B cell (primary cell): ENCODE data around the gene GPR119. TPM values are rescaled to one million over a fixed set of nuclear protein-coding genes. Genes with fewer than 3 reads are reported as not detected.

Experiments
- ATAC-seq: fragments of 200-7000 bp; cut with Tn5 transposase; one replicate; pipeline ENCODE4 v1.10.0; 2021; ENCODE audit warnings: low read depth, mild to moderate bottlenecking, moderate number of reproducible peaks, moderate library complexity
- CTCF ChIA-PET: fragments of 350-600 bp; sonication (Branson Sonifier 250); formaldehyde crosslinking; loops from one replicate; lab custom pipeline; 2021; ENCODE audit warnings: antibody characterized with exemption, inconsistent platforms; lab: Charles Lee
- POLR2A ChIA-PET: fragments of 350-600 bp; sonication (Branson Sonifier 250); formaldehyde crosslinking; loops from one replicate; lab custom pipeline; 2021; ENCODE audit warnings: antibody characterized with exemption; lab: Charles Lee
- DNase-seq: peaks from one replicate; pipeline ENCODE4 v3.0.0; 2013
- H2AFZ ChIP-seq: 2 replicates; pipeline ENCODE4 v1.6.1; 2012; ENCODE audit warnings: mild to moderate bottlenecking, low read depth, low read length; ENCODE audit not compliant: insufficient read depth, poor library complexity, severe bottlenecking
- H3K27ac ChIP-seq, 2 donors: 1 replicate in 1 of 2; 2 replicates in 1 of 2; pipeline ENCODE4 v1.5.1; 2012 to 2013; ENCODE audit warnings: low read length in 2 of 2, mild to moderate bottlenecking in 2 of 2, moderate library complexity in 1 of 2
- H3K27me3 ChIP-seq, 4 experiments: fragments of 200-600 bp in 1 of 4; sonication (generic) in 1 of 4; replicated peaks in 1 of 4; 1 replicate in 2 of 4; 2 replicates in 2 of 4; pipeline versions ENCODE4 v1.6.1 to v1.7.0; 2013 to 2016; ENCODE audit warnings: low read length in 3 of 4, mild to moderate bottlenecking in 2 of 4, mixed read lengths in 1 of 4, moderate library complexity in 1 of 4; ENCODE audit not compliant: insufficient read depth in 4 of 4, control insufficient read depth in 3 of 4; ENCODE audit errors: control extremely low read depth in 1 of 4
- H3K36me3 ChIP-seq, 2 experiments: replicated peaks in 1 of 2; 1 replicate in 1 of 2; 2 replicates in 1 of 2; pipeline versions ENCODE4 v1.6.1 to v1.7.1; 2013; ENCODE audit warnings: low read length in 1 of 2; ENCODE audit not compliant: insufficient read depth in 2 of 2, control insufficient read depth in 1 of 2; ENCODE audit errors: control extremely low read depth in 1 of 2, extremely low read depth in 1 of 2
- H3K4me1 ChIP-seq, 2 donors: fragments of 200-600 bp in 1 of 2; sonication (generic) in 1 of 2; 1 replicate in 1 of 2; 2 replicates in 1 of 2; pipeline versions ENCODE4 v1.5.1 to v1.6.1; 2013 to 2017; ENCODE audit warnings: low read length in 2 of 2; ENCODE audit not compliant: control insufficient read depth in 2 of 2, insufficient read depth in 2 of 2
- H3K4me2 ChIP-seq: replicated peaks from 2 replicates; pipeline ENCODE3; 2012; ENCODE audit warnings: mild to moderate bottlenecking, low read depth, low read length; ENCODE audit not compliant: poor library complexity, severe bottlenecking
- H3K4me3 ChIP-seq, 5 experiments: fragments of 200-600 bp in 1 of 5; sonication (generic) in 1 of 5; 1 replicate in 3 of 5; 2 replicates in 2 of 5; pipeline versions ENCODE4 v1.5.1 to v1.7.0; 2011 to 2016; ENCODE audit warnings: low read length in 4 of 5, mild to moderate bottlenecking in 4 of 5, low read depth in 2 of 5, control low read depth in 1 of 5, moderate library complexity in 1 of 5; ENCODE audit not compliant: insufficient read depth in 1 of 5; ENCODE audit errors: control extremely low read depth in 1 of 5, extremely low read depth in 1 of 5
- H3K79me2 ChIP-seq: fragments of 200-600 bp; sonication (generic); one replicate; pipeline ENCODE4 v1.6.0; 2016; ENCODE audit warnings: low read length; ENCODE audit not compliant: control insufficient read depth, insufficient read depth
- H3K9ac ChIP-seq: fragments of 200-600 bp; sonication (generic); 2 replicates; pipeline ENCODE4 v1.6.1; 2017; ENCODE audit warnings: mild to moderate bottlenecking, low read length, moderate library complexity
- H3K9me3 ChIP-seq, 3 donors: one replicate each; pipeline versions ENCODE4 v1.6.1 to v1.7.1; 2013; ENCODE audit warnings: low read length in 2 of 3; ENCODE audit not compliant: control insufficient read depth in 2 of 3, insufficient read depth in 1 of 3; ENCODE audit errors: control extremely low read depth in 1 of 3
- H4K20me1 ChIP-seq: 2 replicates; pipeline ENCODE4 v1.6.0; 2012; ENCODE audit warnings: mild to moderate bottlenecking, low read length; ENCODE audit not compliant: insufficient read depth, control insufficient read depth, poor library complexity, severe bottlenecking
- H3K27ac Mint-ChIP-seq: one replicate; pipeline ENCODE4 v1.8.0; 2021; ENCODE audit warnings: mixed read lengths
- H3K27me3 Mint-ChIP-seq: one replicate; pipeline ENCODE4 v1.8.0; 2021; ENCODE audit warnings: mixed read lengths
- H3K4me1 Mint-ChIP-seq: one replicate; pipeline ENCODE4 v1.8.0; 2021; ENCODE audit warnings: mixed read lengths
- H3K4me3 Mint-ChIP-seq: one replicate; pipeline ENCODE4 v1.8.0; 2021; ENCODE audit warnings: mixed read lengths
- H3K9me3 Mint-ChIP-seq: one replicate; pipeline ENCODE4 v1.8.0; 2022; ENCODE audit warnings: mixed read lengths; ENCODE audit not compliant: insufficient read depth
- CTCF ChIP-seq: fragments of 200-600 bp; IDR thresholded peaks from one replicate; pipeline ENCODE4 v1.8.0; 2022; ENCODE audit warnings: antibody characterized with exemption, mild to moderate bottlenecking
- EZH2 ChIP-seq: IDR thresholded peaks from 2 replicates; pipeline ENCODE4 v1.6.1; 2012; ENCODE audit warnings: borderline replicate concordance, low read depth, mild to moderate bottlenecking, moderate library complexity, low read length; ENCODE audit not compliant: insufficient read depth, poor library complexity, severe bottlenecking
- WGBS: methylation state at CpG from one replicate; pipeline ENCODE4 v1.1.5; 2013; ENCODE audit warnings: missing lambda C conversion rate; ENCODE audit not compliant: insufficient coverage; 5-methylcytosine and 5-hydroxymethylcytosine counted together
- intact Hi-C: fragments of 100-400 bp; cut with micrococcal nuclease; formaldehyde crosslinking; loops from one replicate; pipeline ENCODE4 v1.10.0; 2022
- polyA plus RNA-seq: library from polyadenylated mRNA; depleted of rRNA; stranded (reverse); fragments of >200 nt; gene quantifications from 2 replicates; pipeline ENCODE4 v1.2.3, GENCODE V29; 2012
- total RNA-seq, 2 donors: library from RNA; stranded (reverse); fragments of 120-200 nt in 1 of 2; gene quantifications; 1 replicate in 1 of 2; 2 replicates in 1 of 2; pipeline versions ENCODE4 v1.2.3 to v1.2.4, GENCODE V29; 2013 to 2022

Gene GPR119
- total and polyA plus RNA-seq, 2 donors (not counting 1 experiment from before 2014, with no cell fraction given): not detected

GRCh38 chrX:130418740-130419139 lies 33.3 kb upstream of the GPR119 start:
- no peaks in the 10 kb centered on the region for H3K4me1 ChIP-seq
- WGBS: no CpG with 5 or more reads among the region's 4 CpGs
- H3K9me3 Mint-ChIP-seq: no peaks in the 10 kb centered on the region
- no peaks in the 10 kb centered on the region for H3K36me3 ChIP-seq
- H3K9ac ChIP-seq: no peak overlapping the region
- intact Hi-C loops: no loop called here
- TF ChIP-seq CTCF: no peak
- no peak for TF ChIP-seq EZH2
- H3K9me3 ChIP-seq: no peaks in the 10 kb centered on the region
- DNase-seq (no peak), ATAC-seq (no peak)
- H3K27ac Mint-ChIP-seq: no peak overlapping the region
- H4K20me1 ChIP-seq: no peaks in the 10 kb centered on the region
- peaks cover 4% of the 10 kb centered on the region for H3K27me3 Mint-ChIP-seq
- CTCF ChIA-PET: no interaction called here
- H3K4me3 ChIP-seq: no peak overlapping the region
- H2AFZ ChIP-seq: no peak overlapping the region
- H3K4me2 ChIP-seq: no peak overlapping the region
- H3K4me1 Mint-ChIP-seq: no peaks in the 10 kb centered on the region
- POLR2A ChIA-PET: no interaction called here
- H3K79me2 ChIP-seq: no peaks in the 10 kb centered on the region
- no peak overlapping the region for H3K4me3 Mint-ChIP-seq
- no peaks in the 10 kb centered on the region for H3K27me3 ChIP-seq
- H3K27ac ChIP-seq: no peak overlapping the region

GRCh38 chrX:130418066-130418465 lies 32.6 kb upstream of the GPR119 start:
- WGBS: no CpG with 5 or more reads among the region's 2 CpGs
- no peak overlapping the region for H3K4me3 ChIP-seq

More at GRCh38 chrX:130418066-130418465, 32.6 kb upstream of the GPR119 start:
- Mint-ChIP-seq H3K4me1 (no peaks in the 10 kb centered on the region), H3K27me3 (no peaks in the 10 kb centered on the region), H3K4me3 (no peak overlapping the region), H3K27ac (no peak overlapping the region), H3K9me3 (no peaks in the 10 kb centered on the region)
- H3K27ac ChIP-seq: no peak overlapping the region
- H3K9me3 ChIP-seq: no peaks in the 10 kb centered on the region
- H4K20me1 ChIP-seq: no peaks in the 10 kb centered on the region
- H3K4me1 ChIP-seq: no peaks in the 10 kb centered on the region
- no peaks in the 10 kb centered on the region for H3K79me2 ChIP-seq
- POLR2A ChIA-PET: no interaction called here
- TF ChIP-seq CTCF (no peak), EZH2 (no peak)
- H3K36me3 ChIP-seq: peaks cover 0 to 3% of the 10 kb centered on the region in 2 experiments
- no peaks in the 10 kb centered on the region for H3K27me3 ChIP-seq
- no peak overlapping the region for H2AFZ ChIP-seq
- no peak for ATAC-seq
- no peak for DNase-seq
- intact Hi-C loops: no loop called here
- CTCF ChIA-PET: no interaction called here
- no peak overlapping the region for H3K4me2 ChIP-seq
- no peak overlapping the region for H3K9ac ChIP-seq
